Omental fat pad (tissue), 4 donors: ENCODE data around the gene SNAI3. TPM values are rescaled to one million over a fixed set of nuclear protein-coding genes. Genes with fewer than 3 reads are reported as not detected.

Experiments
- ATAC-seq: fragments of 150-250 bp; one replicate; pipeline ENCODE4 v1.9.1; 2016; ENCODE audit warnings: mild to moderate bottlenecking, moderate library complexity; ENCODE audit not compliant: low FRiP score
- DNase-seq: peaks from one replicate; pipeline ENCODE4 v3.0.0-alpha.2; 2019; ENCODE audit warnings: low spot score
- total RNA-seq, 4 donors: library from RNA; depleted of rRNA; stranded (reverse); fragments of >200 nt; gene quantifications; one replicate each; pipeline ENCODE4 v1.1.0, GENCODE V29; 2016
- TF ChIP-seq, protein P1 (sequence below), 3 donors: fragments of 450-650 bp; IDR thresholded peaks; one replicate each; pipeline ENCODE4 v1.5.1; 2016 to 2017; ENCODE audit warnings: antibody characterized with exemption in 3 of 3, mild to moderate bottlenecking in 3 of 3, moderate library complexity in 2 of 3

SNAI3 gene
- total RNA-seq, 4 donors from 2014 or later = 0.37 to 2.3 (median 0.99) TPM

DNA sequence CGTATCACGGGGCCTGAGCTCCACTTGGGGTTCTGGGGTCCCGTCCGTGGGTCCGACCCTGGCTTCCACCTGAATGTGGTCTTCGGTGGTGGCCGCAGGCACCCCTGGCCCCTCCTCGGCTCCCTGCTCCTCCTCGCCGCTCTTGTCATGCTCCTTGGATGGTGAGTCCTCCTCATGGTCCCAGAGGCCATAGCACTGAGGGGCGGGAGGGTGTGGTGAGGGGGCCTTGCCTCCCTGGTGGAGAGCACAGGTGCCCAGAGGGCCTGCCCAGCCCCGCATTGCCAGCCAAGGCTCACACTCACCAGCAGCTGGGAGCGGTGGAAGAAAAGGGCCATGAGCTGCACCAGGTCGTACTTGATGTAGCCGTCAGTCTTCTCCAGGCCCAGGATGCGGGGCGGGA, 34.9 kb upstream of the SNAI3 start:
- TF ChIP-seq, protein P1, sequence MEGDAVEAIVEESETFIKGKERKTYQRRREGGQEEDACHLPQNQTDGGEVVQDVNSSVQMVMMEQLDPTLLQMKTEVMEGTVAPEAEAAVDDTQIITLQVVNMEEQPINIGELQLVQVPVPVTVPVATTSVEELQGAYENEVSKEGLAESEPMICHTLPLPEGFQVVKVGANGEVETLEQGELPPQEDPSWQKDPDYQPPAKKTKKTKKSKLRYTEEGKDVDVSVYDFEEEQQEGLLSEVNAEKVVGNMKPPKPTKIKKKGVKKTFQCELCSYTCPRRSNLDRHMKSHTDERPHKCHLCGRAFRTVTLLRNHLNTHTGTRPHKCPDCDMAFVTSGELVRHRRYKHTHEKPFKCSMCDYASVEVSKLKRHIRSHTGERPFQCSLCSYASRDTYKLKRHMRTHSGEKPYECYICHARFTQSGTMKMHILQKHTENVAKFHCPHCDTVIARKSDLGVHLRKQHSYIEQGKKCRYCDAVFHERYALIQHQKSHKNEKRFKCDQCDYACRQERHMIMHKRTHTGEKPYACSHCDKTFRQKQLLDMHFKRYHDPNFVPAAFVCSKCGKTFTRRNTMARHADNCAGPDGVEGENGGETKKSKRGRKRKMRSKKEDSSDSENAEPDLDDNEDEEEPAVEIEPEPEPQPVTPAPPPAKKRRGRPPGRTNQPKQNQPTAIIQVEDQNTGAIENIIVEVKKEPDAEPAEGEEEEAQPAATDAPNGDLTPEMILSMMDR (IDR thresholded peaks at IDR 0.05) = no peak
- no peak for ATAC-seq
- DNase-seq = no peak

DNA sequence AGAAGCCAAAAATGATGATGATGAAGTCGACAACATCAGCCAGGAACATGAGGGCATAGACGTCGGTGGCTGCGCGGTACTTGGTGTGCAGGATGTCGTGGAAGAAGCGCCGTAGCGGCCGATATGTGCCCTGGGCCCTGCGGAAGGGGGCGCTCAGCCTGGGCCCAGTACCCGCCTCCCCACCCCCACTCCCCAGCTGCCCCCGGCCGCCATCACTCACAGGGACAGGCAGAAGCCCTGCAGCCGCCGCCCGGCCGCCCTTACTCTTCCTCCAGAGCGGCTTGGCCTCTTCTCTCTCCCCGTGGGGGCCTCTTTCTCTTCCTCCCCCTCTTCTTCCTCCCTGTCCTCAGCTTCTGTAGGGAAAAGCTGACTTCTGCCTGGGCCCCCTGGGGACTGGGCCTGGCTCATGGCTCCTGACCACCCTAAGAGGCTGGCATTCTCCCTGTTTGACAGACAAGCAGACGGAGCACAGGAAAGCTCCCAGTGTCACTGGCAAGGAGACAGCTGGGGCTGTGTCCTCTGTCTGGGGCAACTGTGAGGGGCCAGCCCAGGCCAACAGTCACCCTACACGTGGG, 34.2 kb upstream of the SNAI3 start:
- no peak for DNase-seq
- TF ChIP-seq, protein P1 (IDR thresholded peaks at IDR 0.05) = no peak
- ATAC-seq = no peak

DNA sequence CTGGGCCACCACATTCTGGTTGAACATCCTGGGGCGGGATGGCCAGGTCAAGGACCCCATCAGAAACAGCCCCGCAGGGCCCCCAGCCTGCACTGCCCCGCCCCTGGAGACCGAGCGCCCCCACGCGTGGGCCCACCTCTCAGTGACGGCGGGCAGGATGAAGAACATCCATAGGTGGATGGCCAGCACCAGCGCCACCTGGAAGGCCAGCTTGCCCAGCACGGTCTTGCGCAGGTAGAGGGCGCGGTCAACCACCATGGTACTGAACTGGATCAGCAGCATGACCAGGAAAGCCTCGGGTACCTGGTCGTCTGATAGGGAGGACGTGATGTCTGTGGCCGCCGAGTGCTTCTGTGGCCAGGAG, 33.6 kb upstream of the SNAI3 start:
- TF ChIP-seq, protein P1 (IDR thresholded peaks at IDR 0.05) = no peak
- DNase-seq (no peak), ATAC-seq (no peak)

DNA sequence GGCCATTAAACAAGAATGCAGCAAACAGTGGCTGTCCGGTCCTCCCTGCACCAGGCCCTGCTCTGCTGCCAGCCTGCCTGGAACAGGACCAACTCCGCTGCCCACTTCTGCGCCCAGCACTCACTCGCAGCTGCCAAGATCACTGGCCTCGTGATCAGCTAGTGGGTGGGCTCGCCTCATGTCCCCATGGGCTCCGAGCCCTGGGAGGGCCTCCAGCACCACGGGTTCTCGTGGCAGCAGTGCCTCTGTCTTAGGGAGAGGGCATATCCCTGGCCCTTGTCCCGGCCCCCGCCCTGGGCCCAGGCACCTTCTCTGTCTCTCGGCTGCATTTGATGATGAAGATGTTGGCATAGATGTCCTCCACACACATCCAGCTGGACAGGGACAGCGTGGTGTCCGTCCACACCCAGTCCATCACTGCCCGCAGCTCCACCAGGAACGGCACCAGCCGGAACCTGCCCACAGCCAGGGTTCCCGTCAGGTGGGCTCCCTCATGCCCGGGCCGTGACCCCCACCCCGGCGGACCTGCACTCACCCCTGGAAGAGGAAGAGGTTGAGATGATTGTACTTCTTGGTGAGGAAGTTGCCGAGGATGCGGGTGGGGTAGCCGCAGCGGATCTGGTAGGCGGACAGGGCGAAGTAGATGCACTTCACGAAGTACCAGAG, 33.1 kb upstream of the SNAI3 start:
- TF ChIP-seq, protein P1 (IDR thresholded peaks at IDR 0.05) = no peak
- DNase-seq = no peak
- no peak for ATAC-seq

DNA sequence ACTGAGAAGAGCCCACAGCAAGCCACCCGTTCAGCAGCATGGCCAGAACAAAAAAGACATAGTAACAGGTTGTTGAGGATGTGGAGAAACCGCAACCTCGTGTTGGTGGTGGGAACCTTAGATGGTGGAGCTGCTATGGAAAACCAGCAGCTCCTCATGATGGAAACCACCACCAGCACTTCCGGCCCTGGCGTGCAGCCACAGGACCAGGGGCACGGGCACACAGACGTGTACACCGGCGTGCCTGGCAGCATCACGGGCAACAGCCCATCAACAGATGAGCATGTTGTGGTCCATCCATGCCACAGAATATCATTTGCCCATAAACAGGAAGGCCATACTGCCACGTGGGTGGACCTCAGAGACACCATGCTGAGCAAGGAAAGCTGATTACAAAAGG, 31.9 kb upstream of the SNAI3 start:
- ATAC-seq (no peak), DNase-seq (no peak)
- TF ChIP-seq, protein P1 (IDR thresholded peaks at IDR 0.05) = no peak

DNA sequence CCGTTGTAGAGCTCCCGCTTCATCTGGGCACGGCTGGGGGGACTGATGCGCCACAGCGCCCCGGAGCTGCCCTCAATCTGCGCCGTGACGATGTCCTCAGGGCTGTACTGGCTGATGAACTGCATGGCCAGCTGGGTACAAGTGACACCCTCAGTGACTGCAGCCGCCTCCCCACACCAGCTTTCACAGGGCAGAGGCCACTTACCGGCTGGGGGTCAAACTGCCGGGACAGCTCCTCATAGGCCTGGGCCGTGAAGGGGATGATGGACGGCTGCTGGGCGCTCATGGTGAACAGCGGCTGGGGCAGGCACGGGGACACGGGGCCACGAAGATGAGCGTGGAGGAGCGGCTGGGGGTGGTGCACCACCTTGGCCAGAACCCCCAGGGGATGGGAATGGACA, 30.3 kb upstream of the SNAI3 start:
- DNase-seq = no peak
- no peak for ATAC-seq
- TF ChIP-seq, protein P1 (IDR thresholded peaks at IDR 0.05) = no peak

DNA sequence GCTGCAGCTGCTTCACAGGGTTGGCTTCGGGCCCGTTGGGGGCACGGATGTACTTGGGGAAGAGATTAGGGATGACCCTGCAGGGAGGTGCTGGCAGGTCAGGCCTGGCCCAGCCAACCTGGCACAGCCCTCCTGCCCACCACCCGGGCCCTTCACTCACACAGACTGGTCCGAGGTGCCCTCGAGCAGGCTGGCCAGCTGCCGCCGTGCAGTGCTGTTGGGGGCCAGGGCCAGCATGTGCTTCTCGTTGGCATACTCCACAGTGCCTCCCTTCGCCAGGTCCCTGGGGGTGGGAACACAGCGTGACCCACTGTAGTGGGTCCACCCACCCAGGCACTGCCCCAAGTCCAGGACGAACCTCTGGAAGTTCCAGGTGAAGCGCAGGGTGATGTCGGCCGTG, 29.9 kb upstream of the SNAI3 start:
- no peak for DNase-seq
- no peak for ATAC-seq
- TF ChIP-seq, protein P1 (IDR thresholded peaks at IDR 0.05) = no peak
